GM21515 (cell line): ENCODE results near the gene BIRC2.
"Not testable (repeated sequence)": the region's sequence is repeated elsewhere in the genome, so short reads cannot be mapped to it uniquely, and the experiment has no call there.

Source experiments
- ATAC-seq: cut with Tn5 transposase; IDR thresholded peaks from one replicate; pipeline ENCODE4 v1.9.1; 2021; ENCODE audit not compliant: unreplicated experiment

The BIRC2 gene

GRCh38 chr11:102346748-102347461 is at the start of gene BIRC2:
BIRC2 (plus strand) TSS chr11:102347214; CDS start chr11:102349855, 2,641 bp downstream.
- ATAC-seq: peak; percentile 93

- not testable (repeated sequence) for ATAC-seq
These were observed 46.2 kb upstream of the BIRC2 start for GRCh38 chr11:102300837-102301236.

GRCh38 chr11:102302241-102302640 is 44.8 kb upstream of the BIRC2 start:
- ATAC-seq: no peak

- no peak for ATAC-seq
These were observed 42.3 kb upstream of the BIRC2 start for GRCh38 chr11:102304686-102305085.

- no peak for ATAC-seq
These were observed 41.5 kb upstream of the BIRC2 start for GRCh38 chr11:102305352-102306047.

GRCh38 chr11:102306048-102306597 is 40.9 kb upstream of the BIRC2 start:
- no peak for ATAC-seq

- no peak for ATAC-seq
These were observed 39.9 kb upstream of the BIRC2 start for GRCh38 chr11:102306817-102307726.

- ATAC-seq: no peak
These were observed 39.3 kb upstream of the BIRC2 start for GRCh38 chr11:102307727-102308038.

GRCh38 chr11:102309621-102310541 is 37.1 kb upstream of the BIRC2 start:
- ATAC-seq: no peak

GRCh38 chr11:102312667-102313066 is 34.3 kb upstream of the BIRC2 start:
- ATAC-seq: no peak

- no peak for ATAC-seq
These were observed 33.6 kb upstream of the BIRC2 start for GRCh38 chr11:102313238-102313940.

GRCh38 chr11:102314784-102315183 is 32.2 kb upstream of the BIRC2 start:
- ATAC-seq: no peak

GRCh38 chr11:102316346-102316904 is 30.6 kb upstream of the BIRC2 start:
- ATAC-seq: no peak

GRCh38 chr11:102317099-102317767 is 29.8 kb upstream of the BIRC2 start, which contains the start of gene BIRC3:
BIRC3 (plus strand) TSS chr11:102317484; CDS start chr11:102324510, 7,026 bp downstream.
- ATAC-seq: peak; percentile 85

- ATAC-seq: no peak
These were observed 29.3 kb upstream of the BIRC2 start for GRCh38 chr11:102317768-102318103.

GRCh38 chr11:102318469-102318868 is 28.5 kb upstream of the BIRC2 start:
- ATAC-seq: no peak

- ATAC-seq: no peak
These were observed 27.5 kb upstream of the BIRC2 start for GRCh38 chr11:102319544-102319943.

- no peak for ATAC-seq
These were observed 26.8 kb upstream of the BIRC2 start for GRCh38 chr11:102320188-102320587.

- ATAC-seq: no peak
These were observed 26.3 kb upstream of the BIRC2 start for GRCh38 chr11:102320679-102321078.
